Activated CD8-positive, alpha-beta memory T cell treated with anti-CD3 and anti-CD28 coated beads for 24 hours (primary cell): Measurements from ENCODE around the gene TNIK.

ENCODE experiments used
- DNase-seq: peaks from one replicate; pipeline ENCODE4 v3.0.0-alpha.2; 2020

TNIK gene

GRCh38 chr3:171277456-171278298, 182.5 kb downstream of the TNIK start:
- no peak for DNase-seq

GRCh38 chr3:171276923-171277322, 183.3 kb downstream of the TNIK start:
- no peak for DNase-seq

GRCh38 chr3:171274222-171274621, 186.0 kb downstream of the TNIK start:
- no peak for DNase-seq

GRCh38 chr3:171270541-171270940, 189.7 kb downstream of the TNIK start:
- no peak for DNase-seq

GRCh38 chr3:171269542-171269941, 190.7 kb downstream of the TNIK start:
- no peak for DNase-seq

GRCh38 chr3:171268677-171269076, 191.5 kb downstream of the TNIK start:
- DNase-seq: no peak

- DNase-seq: no peak
Observed at GRCh38 chr3:171267104-171267503, 193.1 kb downstream of the TNIK start.

GRCh38 chr3:171266740-171267073, 193.5 kb downstream of the TNIK start:
- DNase-seq: no peak

- DNase-seq: no peak
Observed at GRCh38 chr3:171266034-171266739, 194.0 kb downstream of the TNIK start.

- no peak for DNase-seq
Observed at GRCh38 chr3:171264758-171265157, 195.4 kb downstream of the TNIK start.

GRCh38 chr3:171262431-171262830, 197.8 kb downstream of the TNIK start:
- DNase-seq: no peak

GRCh38 chr3:171261487-171261886, 198.7 kb downstream of the TNIK start:
- no peak for DNase-seq

- DNase-seq: no peak
Observed at GRCh38 chr3:171260899-171261298, 199.3 kb downstream of the TNIK start.

- DNase-seq: no peak
Observed at GRCh38 chr3:171260466-171260865, 199.7 kb downstream of the TNIK start.

GRCh38 chr3:171258316-171258715, 201.9 kb downstream of the TNIK start:
- no peak for DNase-seq

GRCh38 chr3:171257251-171258203, 202.7 kb downstream of the TNIK start:
- no peak for DNase-seq

GRCh38 chr3:171256445-171257250, 203.6 kb downstream of the TNIK start:
- DNase-seq: no peak

- no peak for DNase-seq
Observed at GRCh38 chr3:171255236-171255806, 204.9 kb downstream of the TNIK start.

- no peak for DNase-seq
Observed at GRCh38 chr3:171254315-171254714, 205.9 kb downstream of the TNIK start.

GRCh38 chr3:171251835-171252234, 208.4 kb downstream of the TNIK start:
- DNase-seq: no peak

GRCh38 chr3:171250444-171250843, 209.8 kb downstream of the TNIK start:
- DNase-seq: no peak

GRCh38 chr3:171249245-171249644, 211.0 kb downstream of the TNIK start:
- DNase-seq: no peak
